Measurements from ENCODE around the gene EHHADH. TPM values are rescaled to one million over a fixed set of nuclear protein-coding genes. Genes with fewer than 3 reads are reported as not detected.
"Not testable (repeated sequence)": the region's sequence is repeated elsewhere in the genome, so short reads cannot be mapped to it uniquely, and the experiment has no call there.

The EHHADH gene
- total RNA-seq, 8 experiments from 2014 or later: under 0.01 to 14.9 (median 1.7) TPM

DNA sequence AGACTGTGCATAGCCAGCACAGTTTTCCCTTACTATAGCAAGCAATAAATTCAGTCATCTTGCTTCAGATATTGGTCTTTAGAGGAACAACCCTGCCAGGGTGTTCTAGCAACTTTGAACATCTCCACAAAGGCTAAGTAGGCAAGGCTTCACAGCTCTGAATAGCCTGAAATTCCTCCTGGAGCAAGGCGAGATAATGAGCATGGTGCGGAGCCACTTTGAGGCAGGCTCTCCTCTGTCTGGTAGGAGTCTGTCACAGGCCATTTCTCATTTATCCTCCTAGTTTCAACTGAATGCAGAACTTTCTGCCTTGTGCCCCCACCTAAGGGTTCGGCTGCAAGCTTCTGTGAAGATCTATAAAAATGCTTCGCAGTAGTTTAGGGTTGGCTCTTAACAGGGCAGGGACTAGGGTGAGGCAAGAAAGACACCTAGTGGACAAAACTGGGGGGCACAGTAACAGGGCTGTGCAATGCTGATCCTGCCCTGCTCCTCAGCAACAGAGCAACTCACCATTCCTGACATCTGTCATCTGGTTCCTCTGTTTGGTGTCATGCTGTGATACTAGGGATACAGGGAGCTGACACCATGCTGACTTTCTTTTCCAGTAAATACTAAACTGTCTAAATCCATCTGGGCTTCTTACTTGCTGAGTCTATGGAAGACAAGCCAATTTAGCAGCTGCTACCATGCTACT, 16.6 kb upstream of the EHHADH start:
- H3K4me3 ChIP-seq: no peak overlapping the region
- ATAC-seq (replicated peaks in 6 of 8): peak; percentile 81 to 97 (median 89)
- H3K27ac ChIP-seq: no peak overlapping the region
- peaks cover 5 to 7% of the 10 kb centered on the region in 2 donors for H3K4me1 ChIP-seq (replicated peaks in 1 of 2)
- 0 to 60% (median 25%) methylated on average over 1 to 3 of the region's 4 CpGs; no CpG with 5 or more reads in 5 of the 10 experiments for WGBS, 10 experiments
- in situ Hi-C loops (cut with MboI; ENCODE audit: low pct_unique_long_range_greater_than_20kb in 2 of 9, low sequenced_read_pairs in 9 of 9, unreplicated experiment in 9 of 9): no loop called here

DNA sequence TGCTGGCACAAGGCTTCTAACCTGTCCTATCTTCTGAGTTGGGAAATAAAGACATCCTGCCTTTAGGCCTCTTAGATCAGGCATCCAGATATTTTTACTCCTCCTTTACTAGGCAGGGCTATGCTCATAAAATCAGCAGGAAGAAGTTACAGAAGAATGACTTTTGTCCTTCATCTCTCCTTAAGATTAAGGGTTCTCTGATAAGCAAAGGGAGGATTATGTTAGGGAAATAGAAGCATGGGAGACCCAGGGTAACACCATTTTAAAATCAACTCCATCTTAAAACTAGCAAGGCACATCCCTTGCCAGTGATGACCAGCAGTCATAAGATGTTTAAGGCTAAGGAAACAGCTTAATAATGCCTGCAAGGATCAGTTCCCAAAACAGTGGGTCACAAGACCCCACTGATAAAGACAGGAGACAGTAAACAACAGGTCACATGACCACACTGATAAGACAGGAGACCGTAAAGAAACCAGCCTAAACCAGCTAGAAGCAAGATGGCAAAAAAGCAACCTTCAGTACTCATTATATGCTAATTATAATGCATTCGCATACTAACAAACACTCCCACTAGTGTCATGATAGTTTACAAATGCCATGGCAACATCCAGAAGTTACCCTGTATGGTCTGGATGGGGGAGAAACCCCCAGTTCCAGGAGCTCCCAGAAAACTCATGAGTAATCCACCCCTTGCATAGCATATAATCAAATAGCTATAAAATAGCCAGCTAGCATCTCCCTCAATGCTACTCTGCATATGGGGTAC, 14.5 kb upstream of the EHHADH start:
- WGBS, 10 experiments: 0 to 100% (median 69%) methylated on average over 1 to 2 of the region's 2 CpGs; no CpG with 5 or more reads in 2 of the 10 experiments
- in situ Hi-C loops (cut with MboI; ENCODE audit: low pct_unique_long_range_greater_than_20kb in 2 of 9, low sequenced_read_pairs in 9 of 9, unreplicated experiment in 9 of 9): no loop called here
- no peak overlapping the region for H3K27ac ChIP-seq

DNA sequence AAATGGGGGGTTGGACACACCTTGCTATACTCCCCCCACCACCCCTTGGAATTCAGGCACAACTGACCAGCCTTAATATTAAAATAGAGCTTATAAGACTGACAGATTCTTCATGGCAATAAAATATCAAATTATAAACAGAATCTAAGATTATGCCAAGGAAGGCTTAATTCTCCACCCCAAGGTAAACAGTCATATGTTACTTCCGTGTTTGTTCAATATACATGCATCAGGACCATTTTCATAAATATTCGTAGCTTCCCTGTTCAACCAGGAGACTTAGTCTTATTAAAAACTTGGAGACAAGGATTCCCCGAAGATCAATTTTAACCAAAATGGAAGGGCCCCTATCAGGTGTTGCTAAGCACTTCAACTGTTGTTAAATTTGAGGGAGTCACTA, 13.3 kb upstream of the EHHADH start:
- Histone ChIP-seq H3K4me3 (no peak overlapping the region), H3K27ac (no peak overlapping the region), H3K4me1 (replicated peaks in 1 of 2) (peaks cover 5 to 7% of the 10 kb centered on the region in 2 donors)
- 0 to 96% (median 67%) methylated on average over 1 to 3 of the region's 3 CpGs for WGBS, 10 experiments
- in situ Hi-C loops (cut with MboI; ENCODE audit: low pct_unique_long_range_greater_than_20kb in 2 of 9, low sequenced_read_pairs in 9 of 9, unreplicated experiment in 9 of 9): no loop called here
- ATAC-seq (replicated peaks in 6 of 8): no peak

More for the DNA sequence above, 14.5 kb upstream of the EHHADH start:
- peak in 4 of 8 experiments; percentile 16 to 62 (median 38) for ATAC-seq (replicated peaks in 6 of 8)
- Histone ChIP-seq H3K4me1 (replicated peaks in 1 of 2) (peaks cover 5 to 7% of the 10 kb centered on the region in 2 donors), H3K4me3 (no peak overlapping the region)

DNA sequence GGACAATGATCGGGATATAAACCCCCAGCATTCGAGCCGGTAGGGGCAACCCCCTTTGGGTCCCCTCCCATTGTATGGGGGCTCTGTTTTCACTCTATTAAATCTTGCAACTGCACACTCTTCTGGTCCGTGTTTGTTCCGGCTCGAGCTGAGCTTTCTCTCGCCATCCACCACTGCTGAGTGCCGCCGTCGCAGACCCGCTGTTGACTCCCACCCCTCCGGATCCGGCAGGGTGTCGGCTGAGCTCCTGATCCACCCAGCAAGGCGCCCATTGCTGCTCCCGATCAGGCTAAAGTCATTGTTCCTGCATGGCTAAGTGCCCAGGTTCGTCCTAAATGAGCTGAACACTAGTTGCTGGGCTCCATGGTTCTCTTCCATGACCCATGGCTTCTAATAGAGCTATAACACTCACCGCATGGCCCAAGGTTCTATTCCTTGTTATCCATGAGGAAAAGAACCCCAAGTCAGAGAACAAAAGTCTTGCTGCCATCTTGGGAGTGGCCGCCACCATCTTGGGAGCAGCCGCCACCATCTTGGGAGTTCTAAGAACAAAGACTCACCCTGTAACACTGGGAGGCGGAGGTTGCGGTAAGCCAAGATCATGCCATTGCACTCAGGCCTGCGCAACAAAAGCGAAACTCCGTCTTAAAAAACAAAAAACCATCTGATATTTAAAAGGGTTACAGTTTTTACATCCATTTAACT, 11.2 kb upstream of the EHHADH start:
- ATAC-seq (replicated peaks in 6 of 8): no peak
- H3K4me1 ChIP-seq (replicated peaks in 1 of 2): peaks cover under 1 to 7% of the 10 kb centered on the region in 2 donors
- WGBS, 10 experiments: 39 to 100% (median 93%) methylated on average over 1 to 9 of the region's 25 CpGs; no CpG with 5 or more reads in 2 of the 10 experiments
- H3K4me3 ChIP-seq: no peak overlapping the region
- H3K27ac ChIP-seq: no peak overlapping the region
- in situ Hi-C loops (cut with MboI; ENCODE audit: low pct_unique_long_range_greater_than_20kb in 2 of 9, low sequenced_read_pairs in 9 of 9, unreplicated experiment in 9 of 9): no loop called here

DNA sequence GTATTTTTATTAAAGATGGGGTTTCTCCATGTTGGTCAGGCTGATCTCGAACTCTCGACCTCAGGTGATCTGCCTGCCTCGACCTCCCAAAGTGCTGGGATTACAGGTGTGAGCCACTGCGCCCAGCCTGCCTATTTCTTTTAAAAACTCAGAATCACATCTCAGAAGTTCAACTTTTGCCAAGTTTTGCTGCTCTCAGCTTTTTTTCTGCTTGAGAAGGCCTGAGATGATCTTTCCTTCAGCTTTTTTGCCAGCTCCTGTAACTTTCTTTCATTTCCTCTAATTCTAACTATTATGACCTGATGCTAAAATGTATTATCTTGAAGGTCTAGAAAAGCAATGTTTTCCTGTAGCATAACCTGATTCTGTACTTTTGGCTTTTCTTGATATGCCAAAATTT, 9.6 kb upstream of the EHHADH start:
- in situ Hi-C loops (cut with MboI; ENCODE audit: low pct_unique_long_range_greater_than_20kb in 2 of 9, low sequenced_read_pairs in 9 of 9, unreplicated experiment in 9 of 9): no loop called here

DNA sequence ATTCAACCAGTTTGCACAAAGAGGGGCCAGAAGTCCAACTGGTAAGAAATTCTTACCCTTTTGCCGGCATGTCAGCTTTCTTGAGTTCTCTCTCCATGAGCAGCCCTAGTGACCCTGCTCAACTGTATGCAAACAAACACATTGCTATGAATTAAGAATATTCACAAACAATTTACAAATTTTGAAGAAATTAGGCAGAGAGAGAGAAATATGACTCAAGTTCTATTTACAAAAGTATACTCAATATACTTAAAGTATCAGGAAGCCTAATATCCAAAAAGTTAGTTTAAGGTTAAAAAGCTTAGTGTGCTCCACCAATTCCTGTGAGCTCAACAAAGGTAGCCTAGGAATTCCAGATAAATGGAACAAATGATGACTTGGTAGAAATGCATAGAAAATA, 3.5 kb upstream of the EHHADH start:
- H3K4me3 ChIP-seq: no peak overlapping the region
- ATAC-seq (replicated peaks in 6 of 8): no peak
- H3K27ac ChIP-seq: no peak overlapping the region
- in situ Hi-C loops (cut with MboI; ENCODE audit: low pct_unique_long_range_greater_than_20kb in 2 of 9, low sequenced_read_pairs in 9 of 9, unreplicated experiment in 9 of 9): no loop called here
- 83 to 100% (median 100%) methylated on average over 1 of the region's 1 CpG; no CpG with 5 or more reads in 4 of the 10 experiments for WGBS, 10 experiments
- no peaks in the 10 kb centered on the region for H3K4me1 ChIP-seq (replicated peaks in 1 of 2)

More for the DNA sequence above, 9.6 kb upstream of the EHHADH start:
- ATAC-seq (replicated peaks in 6 of 8): no peak
- 34 to 95% (median 80%) methylated on average over 1 to 4 of the region's 4 CpGs; no CpG with 5 or more reads in 3 of the 10 experiments for WGBS, 10 experiments
- H3K27ac ChIP-seq: no peak overlapping the region
- H3K4me1 ChIP-seq (replicated peaks in 1 of 2): peaks cover 0 to 7% of the 10 kb centered on the region in 2 donors
- H3K4me3 ChIP-seq: no peak overlapping the region

DNA sequence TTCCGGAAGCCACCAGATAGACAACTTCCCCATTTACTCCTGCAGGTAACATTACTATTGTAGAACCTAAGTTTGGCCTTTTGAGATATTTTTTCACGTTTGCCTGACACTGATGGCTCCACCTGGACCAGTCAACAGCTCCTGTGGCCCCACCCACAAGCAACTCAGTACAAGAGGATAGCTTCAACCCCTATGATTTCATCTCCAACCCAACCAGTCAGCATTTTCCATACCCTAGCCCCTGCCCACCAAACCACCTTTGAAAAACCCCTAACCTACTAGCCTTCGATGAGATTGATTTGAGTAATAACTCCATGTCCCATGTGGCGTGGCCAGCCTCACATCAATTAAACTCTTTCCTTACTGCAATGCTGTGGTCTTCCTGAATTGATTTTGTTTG, 950 bp upstream of the EHHADH start:
- in situ Hi-C loops (cut with MboI; ENCODE audit: low pct_unique_long_range_greater_than_20kb in 2 of 9, low sequenced_read_pairs in 9 of 9, unreplicated experiment in 9 of 9): no loop called here
- ATAC-seq (replicated peaks in 6 of 8): no peak
- no peak overlapping the region for H3K27ac ChIP-seq
- 38 to 100% (median 95%) methylated on average over 1 to 4 of the region's 4 CpGs; no CpG with 5 or more reads in 2 of the 10 experiments for WGBS, 10 experiments
- no peak overlapping the region for H3K4me3 ChIP-seq
- no peaks in the 10 kb centered on the region for H3K4me1 ChIP-seq (replicated peaks in 1 of 2)

DNA sequence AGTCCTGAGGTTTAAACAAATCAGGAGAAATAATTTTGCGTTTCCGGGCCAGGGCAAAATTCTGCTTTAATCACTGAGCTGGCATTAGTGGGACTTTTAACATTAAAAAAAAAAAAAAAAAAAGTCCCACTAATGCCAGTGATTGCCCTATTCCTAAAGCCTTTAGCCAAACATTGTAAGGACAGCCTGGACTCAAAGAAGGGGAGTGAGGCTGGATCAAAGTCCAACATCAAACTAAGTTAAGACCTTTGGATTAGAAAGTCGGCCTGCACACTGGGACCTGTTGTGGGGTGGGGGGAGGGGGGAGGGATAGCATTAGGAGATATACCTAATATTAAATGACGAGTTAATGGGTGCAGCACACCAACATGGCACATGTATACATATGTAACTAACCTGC, 716 bp downstream of the EHHADH start:
- ATAC-seq (replicated peaks in 6 of 8): not testable (repeated sequence)

DNA sequence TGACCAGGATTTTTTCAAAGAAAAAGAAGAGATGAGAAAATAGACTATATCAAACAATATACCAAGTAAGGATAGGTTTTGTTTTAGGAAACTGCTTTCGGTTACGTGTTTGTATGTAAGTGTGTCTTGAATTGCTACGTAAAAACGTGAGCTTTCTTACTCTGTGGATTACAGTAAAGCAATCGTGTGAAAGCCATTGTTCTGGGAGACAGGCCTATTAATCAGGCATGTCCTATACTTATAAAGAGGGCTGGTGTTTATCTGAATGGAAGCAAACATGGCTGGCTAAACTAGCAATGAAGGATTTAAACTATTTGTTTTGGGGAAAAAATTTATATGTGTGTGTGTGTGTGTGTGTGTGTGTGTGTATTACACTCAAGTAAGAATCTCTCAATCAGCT, 2.6 kb downstream of the EHHADH start:
- in situ Hi-C loops (cut with MboI; ENCODE audit: low pct_unique_long_range_greater_than_20kb in 2 of 9, low sequenced_read_pairs in 9 of 9, unreplicated experiment in 9 of 9): no loop called here
- H3K4me1 ChIP-seq (replicated peaks in 1 of 2): no peaks in the 10 kb centered on the region
- 40 to 88% (median 68%) methylated on average over 1 to 5 of the region's 5 CpGs; no CpG with 5 or more reads in 2 of the 10 experiments for WGBS, 10 experiments

More for the DNA sequence above, 716 bp downstream of the EHHADH start:
- in situ Hi-C loops (cut with MboI; ENCODE audit: low pct_unique_long_range_greater_than_20kb in 2 of 9, low sequenced_read_pairs in 9 of 9, unreplicated experiment in 9 of 9); H3K4me1 ChIP-seq (replicated peaks in 1 of 2); H3K27ac ChIP-seq; H3K4me3 ChIP-seq: not testable (repeated sequence)
- 80 to 100% (median 100%) methylated on average over 1 to 2 of the region's 4 CpGs; no CpG with 5 or more reads in 3 of the 10 experiments for WGBS, 10 experiments

DNA sequence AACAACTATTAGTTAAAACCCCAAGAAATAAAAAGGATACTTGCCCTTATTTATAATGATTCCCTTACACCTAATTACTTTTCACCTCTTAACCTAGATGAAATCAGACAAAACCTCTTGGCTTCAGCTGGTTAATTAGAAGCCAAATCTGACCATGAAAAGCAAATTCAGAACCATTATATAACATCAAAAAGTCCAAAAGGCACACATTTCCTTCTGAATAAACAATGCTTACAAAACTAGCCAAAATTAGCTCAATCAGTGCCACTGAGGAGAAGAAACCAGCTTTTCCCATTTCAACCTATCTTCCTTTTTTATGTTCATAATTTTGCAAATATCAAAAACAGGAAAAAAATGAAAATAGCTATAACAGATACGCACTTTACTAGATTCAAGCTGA, 3.2 kb downstream of the EHHADH start:
- Histone ChIP-seq H3K4me1 (replicated peaks in 1 of 2) (no peaks in the 10 kb centered on the region), H3K27ac (no peak overlapping the region), H3K4me3 (no peak overlapping the region)
- WGBS, 10 experiments: 0 to 100% (median 7%) methylated on average over 1 of the region's 1 CpG; no CpG with 5 or more reads in 1 of the 10 experiments
- no peak for ATAC-seq (replicated peaks in 6 of 8)
- in situ Hi-C loops (cut with MboI; ENCODE audit: low pct_unique_long_range_greater_than_20kb in 2 of 9, low sequenced_read_pairs in 9 of 9, unreplicated experiment in 9 of 9): no loop called here

More for the DNA sequence above, 2.6 kb downstream of the EHHADH start:
- Histone ChIP-seq H3K4me3 (no peak overlapping the region), H3K27ac (no peak overlapping the region)
- ATAC-seq (replicated peaks in 6 of 8): peak in 4 of 8 experiments; percentile 38 to 72 (median 54)

DNA sequence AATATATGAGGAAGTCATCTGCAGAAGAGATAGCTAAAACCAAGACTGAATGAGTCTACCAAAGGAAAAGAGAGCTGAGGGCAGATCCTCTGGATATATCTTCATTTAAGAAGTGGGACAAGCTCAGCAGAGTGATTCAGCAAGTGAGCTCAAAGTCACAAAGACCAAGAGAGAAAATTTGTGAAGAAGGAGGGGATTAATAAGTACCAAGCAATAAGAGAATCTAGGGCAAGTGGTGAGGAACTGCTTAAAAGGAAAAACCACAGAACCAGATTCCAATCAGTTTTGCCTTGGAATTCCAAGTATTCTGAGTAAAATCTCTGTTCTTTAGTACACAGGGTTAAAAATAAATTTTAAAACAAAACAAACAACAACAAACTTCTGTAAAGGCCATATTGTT, 3.6 kb downstream of the EHHADH start:
- Histone ChIP-seq H3K4me3 (no peak overlapping the region), H3K4me1 (replicated peaks in 1 of 2) (no peaks in the 10 kb centered on the region), H3K27ac (no peak overlapping the region)
- no peak for ATAC-seq (replicated peaks in 6 of 8)
- in situ Hi-C loops (cut with MboI; ENCODE audit: low pct_unique_long_range_greater_than_20kb in 2 of 9, low sequenced_read_pairs in 9 of 9, unreplicated experiment in 9 of 9): no loop called here

DNA sequence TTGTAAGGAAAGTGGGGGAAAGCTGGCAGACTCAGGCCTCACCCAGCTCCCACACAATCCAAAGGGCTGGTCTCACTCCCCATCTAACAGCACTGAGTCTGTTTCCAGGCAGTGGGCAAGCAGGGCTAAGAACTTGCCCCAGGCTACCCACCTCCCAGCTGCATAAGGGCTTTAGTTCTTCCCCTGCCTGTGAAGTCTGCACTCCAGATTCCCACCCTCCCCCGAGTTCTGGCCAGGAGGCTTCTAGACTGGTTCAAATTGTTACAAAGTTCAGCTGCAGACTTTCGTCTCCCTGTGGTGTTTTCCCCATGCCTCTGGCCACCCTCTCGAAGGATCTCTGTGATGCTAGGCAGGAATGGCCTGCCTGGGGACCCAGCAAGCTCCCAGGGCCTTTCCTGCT, 11.2 kb downstream of the EHHADH start:
- H3K4me1 ChIP-seq (replicated peaks in 1 of 2): no peaks in the 10 kb centered on the region
- ATAC-seq (replicated peaks in 6 of 8): no peak
- WGBS, 10 experiments: 30 to 100% (median 60%) methylated on average over 1 to 2 of the region's 3 CpGs; no CpG with 5 or more reads in 7 of the 10 experiments
- no peak overlapping the region for H3K27ac ChIP-seq
- no peak overlapping the region for H3K4me3 ChIP-seq
- in situ Hi-C loops (cut with MboI; ENCODE audit: low pct_unique_long_range_greater_than_20kb in 2 of 9, low sequenced_read_pairs in 9 of 9, unreplicated experiment in 9 of 9): no loop called here

DNA sequence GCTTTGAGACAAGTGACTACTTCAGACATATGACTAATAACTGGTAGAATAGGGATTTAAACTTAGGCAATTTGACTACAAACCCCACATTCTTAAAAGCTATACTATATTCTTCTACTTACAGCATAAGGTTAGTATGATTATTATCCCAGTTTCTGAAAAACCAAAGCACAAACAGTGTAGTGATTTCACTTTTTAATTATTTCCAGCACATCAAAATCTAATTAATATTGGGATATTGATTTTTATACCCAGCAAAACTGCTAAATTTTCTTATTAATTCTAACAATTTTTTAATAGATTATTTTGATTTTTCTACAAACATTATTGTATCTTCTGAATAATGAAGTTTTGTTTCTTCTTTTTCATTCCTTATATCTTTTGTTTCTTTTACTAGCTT, 16.9 kb downstream of the EHHADH start:
- no peak overlapping the region for H3K27ac ChIP-seq
- in situ Hi-C loops (cut with MboI; ENCODE audit: low pct_unique_long_range_greater_than_20kb in 2 of 9, low sequenced_read_pairs in 9 of 9, unreplicated experiment in 9 of 9): no loop called here
- no peak for ATAC-seq (replicated peaks in 6 of 8)
- no peak overlapping the region for H3K4me3 ChIP-seq
- H3K4me1 ChIP-seq (replicated peaks in 1 of 2): no peaks in the 10 kb centered on the region
